Amniotic epithelial cell (primary cell): ENCODE data around the gene KMT2D.

Experiments used
- DNase-seq: peaks from one replicate; pipeline ENCODE4 v3.0.0-alpha.2; 2010; ENCODE audit warnings: low read depth

The KMT2D gene

GRCh38 chr12:49018261-49019119 lies 42.1 kb downstream of the KMT2D start, which contains the start of gene PRKAG1:
Gene PRKAG1 (minus strand): TSS chr12:49018776. CDS start chr12:49018740, 36 bp downstream.
- DNase-seq = peak; percentile 94

GRCh38 chr12:49017891-49018260 lies 42.7 kb downstream of the KMT2D start:
- peak; percentile 58 for DNase-seq

- no peak for DNase-seq
Measured at GRCh38 chr12:49015196-49015595, 45.4 kb downstream of the KMT2D start.

GRCh38 chr12:49014547-49014946 lies 46.0 kb downstream of the KMT2D start:
- peak; percentile 38 for DNase-seq

- DNase-seq = peak; percentile 60
Measured at GRCh38 chr12:49013428-49013827, 47.2 kb downstream of the KMT2D start.

GRCh38 chr12:49012739-49013138 lies 47.9 kb downstream of the KMT2D start:
- DNase-seq = no peak
